HG03457 (cell line): ENCODE measurements around the gene DIMT1.

ENCODE experiments used
- ATAC-seq: cut with Tn5 transposase; IDR thresholded peaks from one replicate; pipeline ENCODE4 v1.9.1; 2021; ENCODE audit warnings: moderate number of reproducible peaks; ENCODE audit not compliant: unreplicated experiment

The DIMT1 gene

GRCh38 chr5:62403411-62404250 lies at the start of gene DIMT1:
DIMT1 (minus strand) TSS chr5:62403905; CDS start chr5:62403772, 133 bp downstream.
- ATAC-seq: peak; percentile 97

GRCh38 chr5:62450259-62450658 lies 46.6 kb upstream of the DIMT1 start:
- ATAC-seq: no peak

GRCh38 chr5:62448528-62448927 lies 44.8 kb upstream of the DIMT1 start:
- no peak for ATAC-seq

- ATAC-seq: no peak
Measured at GRCh38 chr5:62432621-62433064, 28.9 kb upstream of the DIMT1 start.

GRCh38 chr5:62431735-62432620 lies 28.3 kb upstream of the DIMT1 start:
- ATAC-seq: no peak

GRCh38 chr5:62424763-62425162 lies 21.1 kb upstream of the DIMT1 start:
- ATAC-seq: no peak

GRCh38 chr5:62421414-62421813 lies 17.7 kb upstream of the DIMT1 start:
- no peak for ATAC-seq

- no peak for ATAC-seq
Measured at GRCh38 chr5:62419609-62420008, 15.9 kb upstream of the DIMT1 start.

GRCh38 chr5:62418462-62419076 lies 14.9 kb upstream of the DIMT1 start:
- no peak for ATAC-seq

GRCh38 chr5:62413711-62414110 lies 10.0 kb upstream of the DIMT1 start:
- no peak for ATAC-seq

GRCh38 chr5:62412549-62413329 lies 9.0 kb upstream of the DIMT1 start, which contains the start of gene IPO11:
IPO11 (plus strand) TSS chr5:62412763; CDS start chr5:62437280, 24,517 bp downstream.
- ATAC-seq: peak; percentile 91

- ATAC-seq: no peak
Measured at GRCh38 chr5:62395210-62395950, 8.3 kb downstream of the DIMT1 start.

- ATAC-seq: no peak
Measured at GRCh38 chr5:62386824-62387223, 16.9 kb downstream of the DIMT1 start.

GRCh38 chr5:62385816-62386400 lies 17.8 kb downstream of the DIMT1 start:
- no peak for ATAC-seq

- no peak for ATAC-seq
Measured at GRCh38 chr5:62385131-62385530, 18.6 kb downstream of the DIMT1 start.

- ATAC-seq: no peak
Measured at GRCh38 chr5:62376064-62376463, 27.6 kb downstream of the DIMT1 start.

GRCh38 chr5:62375627-62376026 lies 28.1 kb downstream of the DIMT1 start:
- no peak for ATAC-seq

GRCh38 chr5:62374090-62374489 lies 29.6 kb downstream of the DIMT1 start:
- no peak for ATAC-seq

GRCh38 chr5:62373382-62373781 lies 30.3 kb downstream of the DIMT1 start:
- no peak for ATAC-seq
